ENCODE measurements around the gene NKAIN2.

DNA sequence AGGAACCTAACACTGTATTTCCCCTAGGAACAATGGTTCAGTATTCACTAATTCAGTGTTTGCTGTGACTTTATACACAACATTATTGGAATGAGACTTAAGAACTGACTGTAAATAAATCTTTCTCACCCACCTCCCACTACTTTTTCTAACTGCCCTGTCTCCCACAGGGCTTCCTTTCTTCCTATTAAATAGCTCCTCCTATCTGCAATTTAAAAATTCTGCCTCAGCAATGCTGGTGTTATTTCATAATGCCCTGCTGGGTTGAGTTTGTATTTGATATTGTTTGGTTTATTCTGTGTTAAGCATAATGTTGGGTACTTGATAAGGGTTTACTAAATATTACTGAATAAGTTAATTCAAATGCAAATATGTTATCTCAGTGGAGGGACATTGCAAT, 585.5 kb downstream of the NKAIN2 start:
- TF ChIP-seq POLR2A (IDR thresholded peaks at IDR 0.05; ENCODE audit: low read depth, low read length) (no peak), FOS (IDR thresholded peaks at IDR 0.05; ENCODE audit: borderline replicate concordance, insufficient read depth, low read length) (no peak), EZH2 (IDR thresholded peaks at IDR 0.05; ENCODE audit: borderline replicate concordance, low read depth, low read length, severe bottlenecking) (no peak)
- TF ChIP-seq, protein P1, sequence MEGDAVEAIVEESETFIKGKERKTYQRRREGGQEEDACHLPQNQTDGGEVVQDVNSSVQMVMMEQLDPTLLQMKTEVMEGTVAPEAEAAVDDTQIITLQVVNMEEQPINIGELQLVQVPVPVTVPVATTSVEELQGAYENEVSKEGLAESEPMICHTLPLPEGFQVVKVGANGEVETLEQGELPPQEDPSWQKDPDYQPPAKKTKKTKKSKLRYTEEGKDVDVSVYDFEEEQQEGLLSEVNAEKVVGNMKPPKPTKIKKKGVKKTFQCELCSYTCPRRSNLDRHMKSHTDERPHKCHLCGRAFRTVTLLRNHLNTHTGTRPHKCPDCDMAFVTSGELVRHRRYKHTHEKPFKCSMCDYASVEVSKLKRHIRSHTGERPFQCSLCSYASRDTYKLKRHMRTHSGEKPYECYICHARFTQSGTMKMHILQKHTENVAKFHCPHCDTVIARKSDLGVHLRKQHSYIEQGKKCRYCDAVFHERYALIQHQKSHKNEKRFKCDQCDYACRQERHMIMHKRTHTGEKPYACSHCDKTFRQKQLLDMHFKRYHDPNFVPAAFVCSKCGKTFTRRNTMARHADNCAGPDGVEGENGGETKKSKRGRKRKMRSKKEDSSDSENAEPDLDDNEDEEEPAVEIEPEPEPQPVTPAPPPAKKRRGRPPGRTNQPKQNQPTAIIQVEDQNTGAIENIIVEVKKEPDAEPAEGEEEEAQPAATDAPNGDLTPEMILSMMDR (IDR thresholded peaks at IDR 0.05; ENCODE audit: extremely low read depth in 1 of 2, insufficient read depth in 1 of 2, low read depth in 1 of 2, low read length in 2 of 2): no peak
